GM12865 (cell line): ENCODE results near the gene EVPL.
"Not testable (repeated sequence)": the region's sequence is repeated elsewhere in the genome, so short reads cannot be mapped to it uniquely, and the experiment has no call there.

Experiments used
- DNase-seq: peaks from one replicate; pipeline ENCODE4 v3.0.0; 2010; ENCODE audit warnings: low read depth
- H3K4me3 ChIP-seq: 2 replicates; pipeline ENCODE4 v1.5.1; 2011; ENCODE audit warnings: mild to moderate bottlenecking, low read depth, low read length, control low read depth
- CTCF ChIP-seq: IDR thresholded peaks from 2 replicates; pipeline ENCODE4 v1.5.1; 2011; ENCODE audit warnings: low read length, control low read depth, low read depth, inconsistent platforms; ENCODE audit not compliant: insufficient read depth; ENCODE audit errors: missing control alignments

EVPL gene

DNA sequence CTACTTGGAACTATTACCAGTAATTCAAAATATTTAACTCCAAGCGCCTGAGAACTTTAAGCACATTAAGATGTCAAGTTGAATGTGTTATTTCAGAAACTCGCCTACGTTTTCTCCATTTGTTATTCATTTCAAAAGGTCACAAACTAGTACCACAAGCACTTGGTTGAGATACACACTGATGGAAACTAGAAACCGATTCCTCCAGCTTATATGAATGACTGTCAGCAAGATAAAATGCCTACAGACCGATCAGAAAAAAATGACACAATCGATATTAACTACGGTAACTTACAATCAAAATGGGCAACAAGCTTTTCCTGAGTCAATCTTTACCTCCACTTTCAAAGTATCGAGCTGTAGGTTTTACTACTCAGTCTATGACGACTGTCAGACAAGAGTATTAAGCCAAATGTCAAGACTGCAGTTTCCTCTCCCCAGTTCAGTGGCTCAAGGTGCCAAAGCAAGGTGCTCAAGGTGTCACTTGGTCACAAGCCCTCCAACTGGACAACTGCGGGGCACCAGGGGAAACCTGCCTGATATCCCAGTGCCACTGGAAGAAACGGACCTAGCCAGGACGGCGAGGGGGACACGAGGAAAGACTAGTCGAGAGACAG lies 44.5 kb upstream of the EVPL start:
- TF ChIP-seq CTCF: no peak
- H3K4me3 ChIP-seq: peak overlapping the region; percentile 87
- peak; percentile 63 for DNase-seq

DNA sequence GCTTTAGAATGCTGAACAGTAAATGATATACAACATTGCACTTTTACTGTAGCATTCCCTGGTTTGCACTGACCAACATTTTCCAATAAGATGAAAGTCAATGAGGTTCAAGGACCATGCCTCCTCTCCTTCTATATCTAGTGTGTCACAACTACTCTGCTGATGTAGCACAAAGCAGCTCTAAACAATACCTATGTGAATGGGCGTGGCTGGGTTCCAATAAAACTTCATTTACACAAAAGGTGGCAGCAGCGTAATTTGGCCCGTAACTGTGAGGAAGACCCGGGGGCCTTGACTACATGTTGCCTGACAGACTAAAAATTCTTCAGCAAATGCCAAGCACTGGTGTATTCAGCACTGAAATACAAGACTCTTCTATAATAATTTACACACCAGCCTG lies 38.7 kb upstream of the EVPL start:
- no peak for DNase-seq
- H3K4me3 ChIP-seq: no peak overlapping the region
- no peak for TF ChIP-seq CTCF

DNA sequence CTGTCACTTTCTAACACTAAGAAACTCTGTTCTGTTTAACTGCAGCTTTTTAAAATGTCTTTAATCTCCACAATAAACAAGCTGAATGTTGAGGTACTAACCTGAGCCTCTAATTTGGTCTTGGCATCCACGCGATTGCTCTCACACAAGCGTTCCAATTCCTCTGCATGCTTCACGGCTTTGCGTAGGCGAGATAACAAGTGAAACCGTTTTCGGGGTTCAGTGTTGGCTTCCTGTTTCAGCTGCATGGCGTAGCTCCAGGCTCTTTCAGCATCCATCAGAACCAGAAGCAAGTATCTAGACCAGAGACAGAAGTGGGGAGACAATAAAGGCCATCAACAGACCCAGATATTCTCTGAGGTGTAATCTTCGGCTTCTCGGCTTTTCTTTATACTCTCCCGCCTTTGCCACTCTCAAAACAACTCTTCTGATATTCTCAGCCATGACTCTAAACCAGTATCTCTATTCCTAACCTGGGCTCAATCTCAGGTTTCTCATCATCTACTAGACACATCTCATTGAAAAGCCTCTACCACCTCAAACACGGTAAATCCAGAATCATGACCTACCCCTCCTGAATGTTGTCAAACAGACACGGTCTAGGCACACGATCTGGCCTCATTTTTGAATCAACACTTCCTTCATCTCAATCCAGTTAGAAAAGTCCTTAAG lies 36.9 kb upstream of the EVPL start:
- no peak for TF ChIP-seq CTCF

GRCh38 chr17:76058264-76058663 lies 31.2 kb upstream of the EVPL start:
- not testable (repeated sequence) for H3K4me3 ChIP-seq, DNase-seq

More for the DNA sequence above, 36.9 kb upstream of the EVPL start:
- peak; percentile 85 for DNase-seq
- no peak overlapping the region for H3K4me3 ChIP-seq

DNA sequence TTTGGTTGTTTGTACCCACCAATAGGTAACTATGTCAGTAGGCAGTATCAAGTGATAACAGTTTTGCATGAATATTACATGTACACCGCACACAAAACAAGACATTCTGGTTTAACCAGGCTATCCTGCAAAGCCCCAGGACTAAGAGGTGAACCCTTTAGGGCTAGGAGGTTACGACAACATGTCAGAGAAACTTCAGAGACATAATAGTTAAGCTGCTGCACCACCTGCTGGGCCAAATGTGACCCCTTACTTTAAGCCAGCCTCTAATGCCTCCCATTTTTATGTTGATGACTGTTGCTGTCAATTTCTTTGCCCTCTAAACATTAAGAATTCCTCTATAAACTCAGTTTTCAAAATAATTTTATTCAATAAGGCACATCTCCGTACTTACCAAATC lies 29.8 kb upstream of the EVPL start:
- no peak overlapping the region for H3K4me3 ChIP-seq
- DNase-seq: no peak
- TF ChIP-seq CTCF: no peak

- DNase-seq: no peak
- H3K4me3 ChIP-seq: no peak overlapping the region
- TF ChIP-seq CTCF: no peak
Measured at GRCh38 chr17:76054112-76054476, 27.0 kb upstream of the EVPL start.

- no peak overlapping the region for H3K4me3 ChIP-seq
- no peak for TF ChIP-seq CTCF
- DNase-seq: no peak
Measured at GRCh38 chr17:76053246-76054111, 26.4 kb upstream of the EVPL start.
